Liver (tissue), 9 donors: Measurements from ENCODE around the gene CMTM7. TPM values are rescaled to one million over a fixed set of nuclear protein-coding genes. Genes with fewer than 3 reads are reported as not detected.

Experiments
- DNase-seq: peaks from one replicate; pipeline ENCODE4 v3.0.0-alpha.2; 2017; ENCODE audit warnings: low spot score
- H3K27ac ChIP-seq, 2 donors: one replicate each; pipeline ENCODE4 v1.7.0; 2013; ENCODE audit warnings: inconsistent platforms in 2 of 2, low read length in 2 of 2, control low read depth in 1 of 2, low read depth in 1 of 2, mild to moderate bottlenecking in 1 of 2
- H3K27me3 ChIP-seq, 4 donors: one replicate each; pipeline versions ENCODE4 v1.6.1 to v1.7.0; 2013; ENCODE audit warnings: low read length in 3 of 4, inconsistent platforms in 1 of 4, mild to moderate bottlenecking in 1 of 4, moderate library complexity in 1 of 4; ENCODE audit not compliant: control insufficient read depth in 4 of 4, insufficient read depth in 4 of 4
- H3K36me3 ChIP-seq, 4 donors: one replicate each; pipeline versions ENCODE4 v1.6.1 to v1.7.0; 2013; ENCODE audit warnings: low read length in 3 of 4, mild to moderate bottlenecking in 3 of 4, low read depth in 1 of 4, moderate library complexity in 1 of 4; ENCODE audit not compliant: control insufficient read depth in 4 of 4, insufficient read depth in 3 of 4
- H3K4me1 ChIP-seq, 4 donors: one replicate each; pipeline versions ENCODE4 v1.6.1 to v1.7.0; 2013; ENCODE audit warnings: low read length in 3 of 4, mild to moderate bottlenecking in 3 of 4, moderate library complexity in 1 of 4; ENCODE audit not compliant: control insufficient read depth in 4 of 4, insufficient read depth in 4 of 4
- H3K4me3 ChIP-seq, 3 donors: one replicate each; pipeline versions ENCODE4 v1.6.1 to v1.7.0; 2013; ENCODE audit warnings: low read length in 3 of 3, control low read depth in 1 of 3, low read depth in 1 of 3, mild to moderate bottlenecking in 1 of 3
- H3K9ac ChIP-seq, 2 donors: one replicate each; pipeline ENCODE4 v1.7.0; 2013; ENCODE audit warnings: low read length in 2 of 2, mild to moderate bottlenecking in 2 of 2, moderate library complexity in 2 of 2, control low read depth in 1 of 2, low read depth in 1 of 2
- H3K9me3 ChIP-seq, 4 donors: one replicate each; pipeline versions ENCODE4 v1.6.1 to v1.7.0; 2013; ENCODE audit warnings: low read length in 3 of 4; ENCODE audit not compliant: control insufficient read depth in 4 of 4
- EGR1 ChIP-seq, 2 donors: IDR thresholded peaks; 2 replicates each; pipeline ENCODE4 v1.6.1; 2016 to 2018; ENCODE audit warnings: antibody characterized with exemption in 2 of 2, low read depth in 2 of 2
- FOXA2 ChIP-seq: IDR thresholded peaks from 2 replicates; pipeline ENCODE4 v1.6.1; 2016; ENCODE audit warnings: antibody characterized with exemption
- HNF4A ChIP-seq, 2 donors: conservative IDR thresholded peaks; 2 replicates each; pipeline ENCODE4 v1.6.1; 2016; ENCODE audit warnings: antibody characterized with exemption in 2 of 2, mild to moderate bottlenecking in 2 of 2
- HNF4G ChIP-seq: IDR thresholded peaks from 2 replicates; pipeline ENCODE4 v1.6.1; 2016; ENCODE audit warnings: antibody characterized with exemption
- JUND ChIP-seq, 2 donors: IDR thresholded peaks; 2 replicates each; pipeline ENCODE4 v1.6.1; 2016; ENCODE audit warnings: antibody characterized with exemption in 2 of 2
- MAX ChIP-seq: IDR thresholded peaks from 2 replicates; pipeline ENCODE4 v1.6.1; 2016; ENCODE audit warnings: antibody characterized with exemption
- NR2F2 ChIP-seq: IDR thresholded peaks from 2 replicates; pipeline ENCODE4 v1.6.1; 2016; ENCODE audit warnings: antibody characterized with exemption
- RAD21 ChIP-seq, 2 donors: IDR thresholded peaks; 2 replicates each; pipeline ENCODE4 v1.6.1; 2016; ENCODE audit warnings: antibody characterized with exemption in 2 of 2, mild to moderate bottlenecking in 2 of 2
- REST ChIP-seq: IDR thresholded peaks from 2 replicates; pipeline ENCODE4 v1.6.1; 2016; ENCODE audit warnings: antibody characterized with exemption, mild to moderate bottlenecking
- RXRA ChIP-seq, 2 donors: IDR thresholded peaks; 2 replicates each; pipeline ENCODE4 v1.6.1; 2017 to 2018; ENCODE audit warnings: antibody characterized with exemption in 2 of 2, mild to moderate bottlenecking in 1 of 2
- SP1 ChIP-seq: IDR thresholded peaks from 2 replicates; pipeline ENCODE4 v1.6.1; 2018; ENCODE audit warnings: antibody characterized with exemption, mild to moderate bottlenecking
- ZBTB33 ChIP-seq: IDR thresholded peaks from 2 replicates; pipeline ENCODE4 v1.6.1; 2016; ENCODE audit warnings: antibody characterized with exemption
- WGBS: extraction: QIAGEN DNeasy Blood & Tissue Kit; methylation state at CpG from one replicate; pipeline ENCODE4 v1.1.7; 2013; 5-methylcytosine and 5-hydroxymethylcytosine counted together
- polyA plus RNA-seq, 2 donors: library from polyadenylated mRNA; stranded (reverse) in 1 of 2; unstranded in 1 of 2; fragments of 200-250 nt in 1 of 2; fragments of >200 nt in 1 of 2; fragmentation: Nextera tagmentation in 1 of 2; extraction: Ambion mirVana in 1 of 2; gene quantifications; one replicate each; pipeline versions ENCODE4 v1.2.1 to v1.2.3, GENCODE V29; 2013 to 2015
- total RNA-seq, 2 donors: library from RNA; depleted of rRNA; stranded (reverse); fragments of >200 nt; gene quantifications; one replicate each; pipeline ENCODE4 v1.2.3, GENCODE V29; 2014
- TF ChIP-seq, protein P1 (sequence below): fragments of 150-350 bp; IDR thresholded peaks from 2 replicates; pipeline ENCODE4 v1.5.1; 2017; ENCODE audit warnings: improper control_type of control experiment, low read depth, low read length; ENCODE audit not compliant: missing input control
- donor health status: healthy.
- donor health status: healthy.
- donor health status: healthy.
- donor health status: healthy.
- donor health status: healthy.

The CMTM7 gene
- total and polyA plus RNA-seq, 4 donors, result 3.6 to 20.3 (median 4.1) TPM

GRCh38 chr3:32498992-32499391 lies 107.3 kb downstream of the CMTM7 start:
- H3K9me3 ChIP-seq, result no peaks in the 10 kb centered on the region
- peak overlapping the region in 1 of 2 donors; percentile 0 for H3K27ac ChIP-seq
- peak overlapping the region in 2 of 3 donors; percentile 25 to 35 for H3K4me3 ChIP-seq
- H3K27me3 ChIP-seq, result no peaks in the 10 kb centered on the region
- peaks cover 8 to 38% (median 19%) of the 10 kb centered on the region in 4 donors for H3K4me1 ChIP-seq
- no peak overlapping the region for H3K9ac ChIP-seq
- H3K36me3 ChIP-seq, result no peaks in the 10 kb centered on the region
- 42% methylated on average over 3 of the region's 3 CpGs for WGBS
- TF ChIP-seq RXRA (IDR thresholded peaks at IDR 0.05) (peak in 1 of 2 donors; percentile 7), HNF4G (no peak), HNF4A (conservative IDR thresholded peaks at IDR 0.05) (peak; percentile 24 to 33)
- no peak for DNase-seq

DNA sequence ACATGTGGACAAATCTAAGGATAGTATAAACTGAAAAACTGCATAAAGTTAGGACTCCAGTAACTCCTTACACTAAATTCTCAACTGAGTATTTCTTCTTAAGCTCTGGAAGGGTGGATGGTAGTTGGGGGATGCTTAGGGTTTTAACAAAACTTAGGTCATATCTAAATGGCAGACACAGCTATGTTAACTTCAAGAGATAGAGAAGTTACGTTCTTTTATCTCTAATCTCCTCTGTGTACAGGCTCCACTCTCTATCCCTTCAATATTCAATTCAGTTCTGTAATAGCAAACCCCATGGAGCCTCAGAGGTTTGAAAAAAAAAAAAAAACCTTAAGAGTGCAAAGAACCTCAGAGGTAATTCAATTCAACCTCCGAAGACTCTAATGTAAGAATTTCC lies 107.9 kb downstream of the CMTM7 start:
- Histone ChIP-seq H3K27ac (peak overlapping the region; percentile 0 to 14), H3K4me1 (peaks cover 8 to 35% (median 17%) of the 10 kb centered on the region in 4 donors), H3K36me3 (no peaks in the 10 kb centered on the region), H3K9ac (peak overlapping the region in 1 of 2 donors; percentile 63), H3K9me3 (no peaks in the 10 kb centered on the region), H3K27me3 (no peaks in the 10 kb centered on the region), H3K4me3 (peak overlapping the region in 1 of 3 donors; percentile 25)
- TF ChIP-seq HNF4G (no peak), ZBTB33 (no peak)
- DNase-seq, result no peak
- 56% methylated on average over 2 of the region's 2 CpGs for WGBS

- H3K9me3 ChIP-seq, result no peaks in the 10 kb centered on the region
- peak overlapping the region in 1 of 2 donors; percentile 16 for H3K9ac ChIP-seq
- WGBS, result 37% methylated on average over 2 of the region's 2 CpGs
- H3K27me3 ChIP-seq, result no peaks in the 10 kb centered on the region
- no peak overlapping the region for H3K27ac ChIP-seq
- H3K4me3 ChIP-seq, result peak overlapping the region in 1 of 3 donors; percentile 25
- H3K4me1 ChIP-seq, result peaks cover 8 to 35% (median 17%) of the 10 kb centered on the region in 4 donors
- DNase-seq, result no peak
- TF ChIP-seq HNF4A (conservative IDR thresholded peaks at IDR 0.05) (no peak), SP1 (no peak), REST (no peak), RAD21 (IDR thresholded peaks at IDR 0.05) (no peak), FOXA2 (no peak), HNF4G (no peak), EGR1 (IDR thresholded peaks at IDR 0.05; ENCODE audit: low read depth in 2 of 2) (no peak), JUND (IDR thresholded peaks at IDR 0.05) (no peak), MAX (no peak), ZBTB33 (no peak), NR2F2 (no peak)
- TF ChIP-seq, protein P1, sequence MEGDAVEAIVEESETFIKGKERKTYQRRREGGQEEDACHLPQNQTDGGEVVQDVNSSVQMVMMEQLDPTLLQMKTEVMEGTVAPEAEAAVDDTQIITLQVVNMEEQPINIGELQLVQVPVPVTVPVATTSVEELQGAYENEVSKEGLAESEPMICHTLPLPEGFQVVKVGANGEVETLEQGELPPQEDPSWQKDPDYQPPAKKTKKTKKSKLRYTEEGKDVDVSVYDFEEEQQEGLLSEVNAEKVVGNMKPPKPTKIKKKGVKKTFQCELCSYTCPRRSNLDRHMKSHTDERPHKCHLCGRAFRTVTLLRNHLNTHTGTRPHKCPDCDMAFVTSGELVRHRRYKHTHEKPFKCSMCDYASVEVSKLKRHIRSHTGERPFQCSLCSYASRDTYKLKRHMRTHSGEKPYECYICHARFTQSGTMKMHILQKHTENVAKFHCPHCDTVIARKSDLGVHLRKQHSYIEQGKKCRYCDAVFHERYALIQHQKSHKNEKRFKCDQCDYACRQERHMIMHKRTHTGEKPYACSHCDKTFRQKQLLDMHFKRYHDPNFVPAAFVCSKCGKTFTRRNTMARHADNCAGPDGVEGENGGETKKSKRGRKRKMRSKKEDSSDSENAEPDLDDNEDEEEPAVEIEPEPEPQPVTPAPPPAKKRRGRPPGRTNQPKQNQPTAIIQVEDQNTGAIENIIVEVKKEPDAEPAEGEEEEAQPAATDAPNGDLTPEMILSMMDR, result no peak
- H3K36me3 ChIP-seq, result no peaks in the 10 kb centered on the region
Measured at GRCh38 chr3:32500231-32500630, 108.6 kb downstream of the CMTM7 start.
